Pancreas (tissue), 10 donors: ENCODE data around the gene MRPL4. TPM values are rescaled to one million over a fixed set of nuclear protein-coding genes. Genes with fewer than 3 reads are reported as not detected.
A peak's percentile ranks its signal among the peaks of the same experiment; 100 is the strongest.

Source experiments
- ATAC-seq, 4 donors: fragments of 200-7000 bp; cut with Tn5 transposase; one replicate each; pipeline versions ENCODE4 v1.8.0 to v1.9.1; 2020; ENCODE audit warnings: mild to moderate bottlenecking in 4 of 4, moderate library complexity in 4 of 4
- DNase-seq, 6 donors: peaks; one replicate each; pipeline ENCODE4 v3.0.0-alpha.2; 2020
- FAIRE-seq: peaks from 2 replicates; lab custom pipeline; 2012; peaks lifted over from hg19 to GRCh38; lab: Jason Lieb, UNC
- H3K27ac ChIP-seq, 4 donors: fragments of 200-600 bp; sonication (generic); 1 replicate in 3 of 4; 2 replicates in 1 of 4; pipeline versions ENCODE4 v1.5.0 to v1.8.0; 2020
- H3K27me3 ChIP-seq, 4 donors: fragments of 200-600 bp; one replicate each; pipeline ENCODE4 v1.8.0; 2021
- H3K36me3 ChIP-seq, 3 donors: fragments of 200-600 bp; sonication (generic) in 1 of 3; one replicate each; pipeline versions ENCODE4 v1.5.0 to v1.8.0; 2020 to 2021
- H3K4me1 ChIP-seq, 3 donors: fragments of 200-600 bp; one replicate each; pipeline ENCODE4 v1.8.0; 2021
- H3K4me3 ChIP-seq, 4 donors: fragments of 200-600 bp; sonication (generic) in 2 of 4; one replicate each; pipeline versions ENCODE4 v1.5.0 to v1.8.0; 2020 to 2021
- H3K9me3 ChIP-seq, 4 donors: fragments of 200-600 bp; one replicate each; pipeline ENCODE4 v1.8.0; 2021
- CTCF ChIP-seq, 4 donors: fragments of 200-600 bp; sonication (generic) in 3 of 4; IDR thresholded peaks; one replicate each; pipeline versions ENCODE4 v1.5.0 to v1.8.0; 2021; ENCODE audit warnings: antibody characterized with exemption in 4 of 4
- WGBS, 2 donors: extraction: QIAGEN DNeasy Blood & Tissue Kit; methylation state at CpG; one replicate each; pipeline ENCODE4 v1.1.7; 2013; 5-methylcytosine and 5-hydroxymethylcytosine counted together
- intact Hi-C, 3 donors: fragments of 100-400 bp; cut with DNase I; formaldehyde crosslinking; loops; one replicate each; pipeline versions ENCODE4 v1.11.1 to v1.14.2; 2022
- microRNA-seq, 2 donors: library from miRNA; unstranded; fragments of <30 nt; microRNA quantifications; one replicate each; pipeline versions ENCODE4 to v1.1.0, GENCODE V29; 2019 to 2020
- polyA plus RNA-seq, 2 donors: library from polyadenylated mRNA; stranded (reverse); fragments of 200-250 nt; gene quantifications; one replicate each; pipeline ENCODE4 v1.2.3, GENCODE V29; 2013
- total RNA-seq, 6 donors: library from RNA; stranded (reverse); fragmentation: NEBNext Ultra II Directional in 4 of 6; extraction: Animal tissue kit (Norgen Biotek cat#: 25700) in 4 of 6; gene quantifications; one replicate each; pipeline versions ENCODE4 v1.2.1 to v1.2.4, GENCODE V29; 2021 to 2023
- donor health status: healthy with polysubstance abuse.
- donor health status: DM: no; HTN: no; CAD: no; lungs with moderate emphysema.
- donor health status: DM: no; HTN: no; CAD: no.
- donor health status: control.
- donor health status: control.
- donor health status: Bipolar disorder and iron deficiency.
- donor health status: DM: yes; HTN: yes; CAD: no.
- donor health status: DM: no; HTN: no; CAD: no.
- donor health status: DM: no; HTN: no; CAD: no.
- donor health status: DM: yes; HTN: yes; CAD: no.

The MRPL4 gene
- total and polyA plus RNA-seq, 8 donors = 9.9 to 34.4 (median 16.3) TPM

- ATAC-seq (peak in 2 of 4 donors; percentile 53 to 78), FAIRE-seq (no peak), DNase-seq (no peak)
- intact Hi-C loops = no loop called here
- Histone ChIP-seq H3K9me3 (no peaks in the 10 kb centered on the region), H3K36me3 (peaks cover 0 to 3% (median 0%) of the 10 kb centered on the region in 3 donors), H3K27me3 (no peaks in the 10 kb centered on the region), H3K4me3 (no peak overlapping the region), H3K27ac (no peak overlapping the region), H3K4me1 (no peaks in the 10 kb centered on the region)
- TF ChIP-seq CTCF (IDR thresholded peaks at IDR 0.05) = no peak
- WGBS, 2 donors = 83 to 85% methylated on average over 17 of the region's 17 CpGs
Measured at GRCh38 chr19:10305139-10305806, 53.3 kb downstream of the MRPL4 start.

GRCh38 chr19:10306327-10306726 is 54.3 kb downstream of the MRPL4 start:
- no peak for TF ChIP-seq CTCF (IDR thresholded peaks at IDR 0.05)
- Histone ChIP-seq H3K4me1 (no peaks in the 10 kb centered on the region), H3K27me3 (no peaks in the 10 kb centered on the region), H3K27ac (no peak overlapping the region), H3K4me3 (no peak overlapping the region), H3K9me3 (no peaks in the 10 kb centered on the region), H3K36me3 (peaks cover 0 to 3% (median 0%) of the 10 kb centered on the region in 3 donors)
- DNase-seq = no peak
- 83 to 91% methylated on average over 5 of the region's 5 CpGs for WGBS, 2 donors
- no peak for FAIRE-seq
- intact Hi-C loops = no loop called here
- ATAC-seq = no peak

- ATAC-seq (peak in 1 of 4 donors; percentile 15), DNase-seq (no peak), FAIRE-seq (no peak)
- Histone ChIP-seq H3K4me1 (no peaks in the 10 kb centered on the region), H3K9me3 (no peaks in the 10 kb centered on the region), H3K4me3 (no peak within 1 kb of the TSS), H3K27ac (no peak within 1 kb of the TSS), H3K27me3 (no peaks in the 10 kb centered on the region), H3K36me3 (peaks cover 0 to 3% (median 0%) of the 10 kb centered on the region in 3 donors)
- no peak for TF ChIP-seq CTCF (IDR thresholded peaks at IDR 0.05)
- WGBS, 2 donors = 91 to 92% methylated on average over 24 of the region's 24 CpGs
- intact Hi-C loops = no loop called here
Measured at GRCh38 chr19:10309423-10309822, 57.4 kb downstream of the MRPL4 start, which contains the start of gene ZGLP1. Gene ZGLP1, minus strand, starts transcription at chr19:10309815.

Small RNA genes lying within 50 kb of the gene (microRNA-seq; reads per million reads assigned to microRNA genes)
- gene MIR4322 = 0 reads per million in 2 donors

Other genes starting within 250 kb of the MRPL4 start
- gene COL5A3, start 241.7 kb upstream of the MRPL4 start, total RNA-seq = 1 to 10 TPM; 1.0 to 4.0 (median 2.0) TPM
- gene COL5A3, start 241.7 kb upstream of the MRPL4 start, polyA plus RNA-seq = 1 to 10 TPM; 6.4 to 8.7 TPM
- not detected for gene RDH8, start 238.7 kb upstream of the MRPL4 start, total RNA-seq
- gene RDH8, start 238.7 kb upstream of the MRPL4 start, polyA plus RNA-seq = not detected
- 10 to 100 TPM in 5 of 6 donors, 1 to 10 TPM in 1; 7.9 to 19.9 (median 14.5) TPM for gene SHFL, start 165.9 kb upstream of the MRPL4 start, total RNA-seq
- gene SHFL, start 165.9 kb upstream of the MRPL4 start, polyA plus RNA-seq = 10 to 100 TPM; 39.6 to 41.0 TPM
- 1 to 10 TPM in 1 of 6 donors, under 1 TPM in 5; 0.12 to 1.1 (median 0.74) TPM for gene ANGPTL6, start 149.5 kb upstream of the MRPL4 start, total RNA-seq
- 1 to 10 TPM; 1.2 to 1.7 TPM for gene ANGPTL6, start 149.5 kb upstream of the MRPL4 start, polyA plus RNA-seq
- 10 to 100 TPM in 5 of 6 donors, 1 to 10 TPM in 1; 9.3 to 32.0 (median 15.8) TPM for gene PPAN, start 145.9 kb upstream of the MRPL4 start, total RNA-seq
- 10 to 100 TPM; 55.9 to 67.9 TPM for gene PPAN, start 145.9 kb upstream of the MRPL4 start, polyA plus RNA-seq
- 1 to 10 TPM; 2.5 to 8.5 (median 5.8) TPM for gene P2RY11, start 140.5 kb upstream of the MRPL4 start, total RNA-seq
- 10 to 100 TPM; 17.4 TPM for gene P2RY11, start 140.5 kb upstream of the MRPL4 start, polyA plus RNA-seq
- gene EIF3G, start 132.3 kb upstream of the MRPL4 start, total RNA-seq = 100 to 1,000 TPM; 146 to 215 (median 181) TPM
- gene EIF3G, start 132.3 kb upstream of the MRPL4 start, polyA plus RNA-seq = 100 to 1,000 TPM; 169 to 228 TPM
- gene DNMT1, start 57.3 kb upstream of the MRPL4 start, total RNA-seq = 10 to 100 TPM; 11.4 to 27.5 (median 15.4) TPM
- 10 to 100 TPM; 26.4 to 28.7 TPM for gene DNMT1, start 57.3 kb upstream of the MRPL4 start, polyA plus RNA-seq
- 1 to 10 TPM; 1.9 to 4.8 (median 3.0) TPM for gene S1PR2, start 20.9 kb upstream of the MRPL4 start, total RNA-seq
- gene S1PR2, start 20.9 kb upstream of the MRPL4 start, polyA plus RNA-seq = 1 to 10 TPM; 1.6 to 2.0 TPM
- 10 to 100 TPM in 2 of 6 donors, 1 to 10 TPM in 4; 2.2 to 32.4 (median 5.7) TPM for gene ICAM1, start 18.9 kb downstream of the MRPL4 start, total RNA-seq
- 10 to 100 TPM in 1 of 2 donors, 1 to 10 TPM in 1; 7.2 to 13.5 TPM for gene ICAM1, start 18.9 kb downstream of the MRPL4 start, polyA plus RNA-seq
- gene ICAM4, start 34.7 kb downstream of the MRPL4 start, total RNA-seq = under 1 TPM in 5 of 6 donors, not detected in 1; 0.13 to 0.56 (median 0.20) TPM
- gene ICAM4, start 34.7 kb downstream of the MRPL4 start, polyA plus RNA-seq = under 1 TPM in 1 of 2 donors, not detected in 1; 0.27 TPM
- under 1 TPM in 5 of 6 donors, not detected in 1; 0.08 to 0.22 (median 0.17) TPM for gene ICAM5, start 37.7 kb downstream of the MRPL4 start, total RNA-seq
- under 1 TPM; 0.26 to 0.30 TPM for gene ICAM5, start 37.7 kb downstream of the MRPL4 start, polyA plus RNA-seq
- 1 to 10 TPM in 4 of 6 donors, under 1 TPM in 2; 0.91 to 3.0 (median 1.5) TPM for gene ZGLP1, start 57.6 kb downstream of the MRPL4 start, total RNA-seq
- 10 to 100 TPM; 37.6 to 44.0 TPM for gene ZGLP1, start 57.6 kb downstream of the MRPL4 start, polyA plus RNA-seq
- gene FDX2, start 63.8 kb downstream of the MRPL4 start, total RNA-seq = 10 to 100 TPM in 2 of 6 donors, 1 to 10 TPM in 4; 5.5 to 10.9 (median 8.7) TPM
- 10 to 100 TPM; 25.0 to 30.3 TPM for gene FDX2, start 63.8 kb downstream of the MRPL4 start, polyA plus RNA-seq
- 10 to 100 TPM in 4 of 6 donors, 1 to 10 TPM in 2; 6.0 to 17.3 (median 13.6) TPM for gene RAVER1, start 81.3 kb downstream of the MRPL4 start, total RNA-seq
- gene RAVER1, start 81.3 kb downstream of the MRPL4 start, polyA plus RNA-seq = 1 to 10 TPM; 9.4 TPM
- gene ICAM3, start 87.4 kb downstream of the MRPL4 start, total RNA-seq = 10 to 100 TPM in 1 of 6 donors, 1 to 10 TPM in 5; 5.7 to 13.8 (median 7.1) TPM
- gene ICAM3, start 87.4 kb downstream of the MRPL4 start, polyA plus RNA-seq = 1 to 10 TPM; 5.2 TPM
- gene TYK2, start 128.4 kb downstream of the MRPL4 start, total RNA-seq = 10 to 100 TPM; 42.5 to 90.3 (median 53.3) TPM
- 100 to 1,000 TPM; 203 to 302 TPM for gene TYK2, start 128.4 kb downstream of the MRPL4 start, polyA plus RNA-seq
- 10 to 100 TPM; 41.3 to 61.0 (median 48.5) TPM for gene CDC37, start 151.3 kb downstream of the MRPL4 start, total RNA-seq
- 100 to 1,000 TPM; 226 to 266 TPM for gene CDC37, start 151.3 kb downstream of the MRPL4 start, polyA plus RNA-seq
- 10 to 100 TPM in 4 of 6 donors, 1 to 10 TPM in 2; 6.6 to 12.6 (median 11.2) TPM for gene PDE4A, start 168.3 kb downstream of the MRPL4 start, total RNA-seq
- gene PDE4A, start 168.3 kb downstream of the MRPL4 start, polyA plus RNA-seq = 1 to 10 TPM; 5.0 to 8.5 TPM